ENCODE results near the gene GLI3. TPM values are rescaled to one million over a fixed set of nuclear protein-coding genes. Genes with fewer than 3 reads are reported as not detected.

The GLI3 gene
- total RNA-seq = 2.3 and 3.9 TPM in 2 replicates

DNA sequence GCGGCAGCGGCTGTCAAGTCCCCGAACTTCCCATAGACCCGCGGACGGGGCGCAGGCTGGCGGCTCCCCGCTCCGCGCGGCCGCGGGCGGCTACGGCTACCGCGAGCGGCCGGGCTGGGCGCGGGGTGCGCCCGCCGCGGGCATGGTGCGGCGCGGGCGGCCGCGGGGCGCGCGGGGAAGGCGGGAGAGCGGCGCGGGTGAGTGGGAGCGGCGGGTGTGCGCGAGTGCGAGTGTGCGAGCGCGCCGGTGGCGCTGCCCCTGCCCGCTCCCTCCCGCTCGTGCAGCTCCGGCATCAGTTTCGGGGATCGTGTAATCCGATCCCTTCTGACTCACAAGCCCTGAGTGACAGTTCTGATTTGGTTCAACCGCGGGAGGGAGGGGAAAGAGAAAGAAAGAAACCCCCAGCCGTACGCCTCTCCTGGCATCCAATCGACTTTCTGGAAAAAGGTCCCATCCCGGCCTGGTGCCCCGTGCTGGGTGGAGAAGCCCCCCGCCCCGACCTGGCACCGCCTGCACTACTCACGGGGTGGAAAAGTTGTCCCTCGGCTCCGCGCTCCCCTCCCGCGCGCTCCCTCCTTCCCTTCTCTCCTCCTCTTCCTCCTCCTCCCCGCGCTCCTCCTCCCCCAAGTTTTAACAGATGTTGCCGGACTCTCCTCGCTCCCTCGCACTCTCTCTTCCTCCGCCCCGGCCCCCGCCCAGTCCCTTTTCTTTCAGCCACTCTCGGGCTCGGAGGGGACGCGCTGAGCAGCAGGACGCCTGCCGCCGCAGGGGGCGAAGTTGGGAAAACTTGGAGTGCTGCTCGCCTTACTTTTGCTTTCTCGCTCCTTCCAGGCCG is at the start of gene GLI3:
GLI3 (minus strand) TSS at position 234 of the 835 bp plus-strand sequence. CDS start 13,956 bp downstream, outside the sequence.

